ENCODE data around the gene TMEM253.

The TMEM253 gene

DNA sequence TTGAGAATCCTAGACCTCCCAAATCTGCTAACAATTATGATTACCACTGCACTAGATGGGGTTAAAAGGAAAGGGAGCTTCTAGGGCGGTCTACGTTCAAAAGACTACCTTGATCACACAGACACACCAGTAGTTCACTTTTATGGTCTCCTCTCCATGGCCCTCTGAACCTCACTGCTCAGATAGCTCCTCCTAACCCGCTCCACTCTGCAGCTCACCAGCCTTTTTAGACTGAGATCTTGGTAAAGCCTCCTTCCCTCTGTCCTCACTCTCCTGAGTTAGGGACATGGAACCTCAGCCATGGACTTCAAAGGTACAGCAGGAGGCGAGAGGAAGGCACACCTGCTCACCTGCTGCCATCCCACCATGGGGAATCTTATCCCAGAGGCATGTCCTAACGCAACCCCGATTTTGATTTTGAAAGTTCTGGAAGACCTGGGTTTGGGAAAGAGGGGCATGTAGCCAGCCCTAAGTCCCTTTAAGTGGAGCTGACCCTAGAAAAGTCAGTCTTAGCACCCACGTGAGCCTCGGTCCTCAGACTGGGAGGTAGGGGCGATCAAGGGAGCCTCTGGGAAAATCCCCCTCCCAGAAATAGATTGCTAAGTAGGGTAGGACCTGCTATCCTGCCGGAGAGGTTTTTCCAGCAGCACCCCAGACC lies 3.8 kb upstream of the TMEM253 start:
- peak overlapping the region; percentile 53; the same call in 1 of the 2 replicates for H3K4me3 ChIP-seq
- H3K9me3 ChIP-seq (ENCODE audit: low read depth, low read length): no peaks in the 10 kb centered on the region
- no peak for TF ChIP-seq FOXP2 (optimal IDR thresholded peaks at IDR 0.05; ENCODE audit: control extremely low read depth, extremely low read length, insufficient read depth)
- no peak for TF ChIP-seq POLR2AphosphoS5 (IDR thresholded peaks at IDR 0.05; ENCODE audit: borderline replicate concordance, low read depth, low read length)
- TF ChIP-seq EZH2 (IDR thresholded peaks at IDR 0.05): no peak
- peaks cover 12% of the 10 kb centered on the region; the same call in 1 of the 2 replicates for H3K36me3 ChIP-seq (ENCODE audit: insufficient read depth, low read length)
- DNase-seq (ENCODE audit: low read depth, low spot score): no peak
- H3K27ac ChIP-seq: peak overlapping the region; percentile 81
- H3K9ac ChIP-seq (ENCODE audit: insufficient read length): no peak overlapping the region

DNA sequence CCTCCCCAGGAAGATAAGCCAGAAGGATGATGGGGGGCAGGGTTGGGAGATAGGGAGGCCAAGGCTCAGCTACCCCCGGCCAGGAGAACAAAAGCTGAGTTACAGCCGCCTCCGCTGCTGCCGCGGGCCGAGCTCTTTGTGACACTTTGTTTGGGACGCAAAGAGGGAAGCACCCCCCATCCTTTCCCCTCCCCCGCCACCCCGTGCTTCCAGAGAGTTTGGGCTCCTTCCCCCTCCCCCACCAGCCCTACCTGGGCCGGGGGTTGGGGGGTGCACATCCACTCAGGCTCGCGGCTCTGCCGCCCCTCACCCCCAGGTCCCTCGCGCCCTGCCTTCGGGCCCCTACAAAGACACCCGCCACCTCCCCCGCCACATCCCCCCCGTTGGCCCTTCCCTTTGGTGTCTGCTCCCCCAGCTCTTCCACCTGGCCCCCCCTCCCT lies 3.2 kb upstream of the TMEM253 start:
- no peaks in the 10 kb centered on the region for H3K9me3 ChIP-seq (ENCODE audit: low read depth, low read length)
- TF ChIP-seq EZH2 (IDR thresholded peaks at IDR 0.05): no peak
- TF ChIP-seq FOXP2 (optimal IDR thresholded peaks at IDR 0.05; ENCODE audit: control extremely low read depth, extremely low read length, insufficient read depth): no peak
- no peak for TF ChIP-seq POLR2AphosphoS5 (IDR thresholded peaks at IDR 0.05; ENCODE audit: borderline replicate concordance, low read depth, low read length)
- H3K9ac ChIP-seq (ENCODE audit: insufficient read length): no peak overlapping the region
- no peak for DNase-seq (ENCODE audit: low read depth, low spot score)
- H3K27ac ChIP-seq: peak overlapping the region; percentile 81; the same call in 1 of the 2 replicates
- peaks cover 7% of the 10 kb centered on the region; the same call in 1 of the 2 replicates for H3K36me3 ChIP-seq (ENCODE audit: insufficient read depth, low read length)
- H3K4me3 ChIP-seq: peak overlapping the region; percentile 53; the same call in 1 of the 2 replicates

DNA sequence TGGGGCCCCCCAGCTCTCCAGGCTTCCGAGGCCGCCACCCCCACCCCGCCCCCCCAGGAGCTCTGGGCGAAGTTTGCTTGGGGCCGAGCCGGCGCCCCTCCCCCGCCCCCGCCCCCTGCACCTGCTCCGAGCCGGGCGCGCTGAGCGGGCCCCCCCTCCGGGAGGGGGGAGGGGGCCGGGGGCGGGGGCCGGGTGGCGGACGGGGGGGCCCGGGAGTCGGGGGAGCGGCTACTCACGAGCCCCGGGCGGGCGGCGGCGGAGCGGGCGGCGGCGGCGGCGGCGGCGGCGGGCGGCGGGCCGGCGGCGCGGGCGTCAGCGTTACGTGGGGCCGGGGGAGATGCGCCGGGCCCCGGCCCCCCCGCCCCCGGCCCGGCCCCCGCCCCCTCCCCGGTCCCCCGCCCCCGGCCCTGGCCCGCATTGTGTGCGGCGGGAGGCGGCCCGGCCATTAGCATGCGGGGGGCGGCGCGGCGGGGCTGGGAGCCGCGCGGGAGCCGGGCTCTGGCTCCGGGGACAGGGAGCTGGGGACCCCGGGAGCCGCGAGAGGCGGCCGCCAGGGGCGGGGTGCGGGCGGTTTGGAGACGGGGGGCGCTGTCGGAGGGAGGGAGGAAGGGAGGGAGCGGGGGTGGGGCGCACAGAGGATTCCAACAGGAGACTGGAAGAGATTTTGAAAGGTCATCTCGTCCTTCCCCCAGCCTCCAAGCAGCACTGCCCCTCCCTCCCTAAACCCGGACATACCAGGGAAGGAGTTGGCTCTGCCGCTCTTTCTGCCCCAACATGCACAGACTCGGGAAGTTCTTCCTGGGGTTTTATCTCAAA lies 2.6 kb upstream of the TMEM253 start, which contains the start of gene ZNF219:
Gene ZNF219 (minus strand): TSS at position 580 of the 816 bp plus-strand sequence. CDS start 5,064 bp downstream, outside the sequence.
- Histone ChIP-seq H3K27ac (peak within 1 kb of the TSS; percentile 81), H3K36me3 (ENCODE audit: insufficient read depth, low read length) (peaks cover under 1% of the 10 kb centered on the region; the same call in 1 of the 2 replicates), H3K4me3 (peak within 1 kb of the TSS; percentile 76), H3K9me3 (ENCODE audit: low read depth, low read length) (no peaks in the 10 kb centered on the region), H3K9ac (ENCODE audit: insufficient read length) (peak within 1 kb of the TSS; percentile 68)
- DNase-seq (ENCODE audit: low read depth, low spot score): no peak
- TF ChIP-seq POLR2AphosphoS5 (IDR thresholded peaks at IDR 0.05; ENCODE audit: borderline replicate concordance, low read depth, low read length): peak; percentile 50
- no peak for TF ChIP-seq EZH2 (IDR thresholded peaks at IDR 0.05)
- no peak for TF ChIP-seq FOXP2 (optimal IDR thresholded peaks at IDR 0.05; ENCODE audit: control extremely low read depth, extremely low read length, insufficient read depth)

GRCh38 chr14:21098892-21099595 lies 1.8 kb upstream of the TMEM253 start:
- Histone ChIP-seq H3K9ac (ENCODE audit: insufficient read length) (peak overlapping the region; percentile 68), H3K36me3 (ENCODE audit: insufficient read depth, low read length) (no peaks in the 10 kb centered on the region), H3K27ac (peak overlapping the region; percentile 25), H3K4me3 (peak overlapping the region; percentile 76), H3K9me3 (ENCODE audit: low read depth, low read length) (no peaks in the 10 kb centered on the region)
- TF ChIP-seq FOXP2 (optimal IDR thresholded peaks at IDR 0.05; ENCODE audit: control extremely low read depth, extremely low read length, insufficient read depth) (no peak), POLR2AphosphoS5 (IDR thresholded peaks at IDR 0.05; ENCODE audit: borderline replicate concordance, low read depth, low read length) (no peak), EZH2 (IDR thresholded peaks at IDR 0.05) (no peak)
- DNase-seq (ENCODE audit: low read depth, low spot score): no peak

DNA sequence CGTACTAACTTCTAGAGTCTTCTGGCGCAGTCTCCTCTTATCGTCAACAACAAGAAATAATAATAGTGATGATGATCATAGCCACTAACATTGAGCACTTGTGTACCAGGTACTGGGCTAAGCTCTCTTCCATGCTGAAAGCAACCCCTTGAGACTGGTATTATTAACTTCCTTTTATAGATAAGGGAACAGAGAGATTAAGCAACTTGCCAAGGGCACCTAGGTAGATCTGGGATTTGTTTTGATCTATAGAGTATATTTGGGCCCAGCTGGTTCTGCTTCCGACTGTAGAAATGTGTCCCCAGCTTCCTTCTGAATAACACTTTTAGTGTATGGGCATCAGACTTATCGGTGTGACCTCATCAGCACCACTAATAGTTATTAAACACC lies 1.3 kb upstream of the TMEM253 start:
- DNase-seq (ENCODE audit: low read depth, low spot score): no peak
- Histone ChIP-seq H3K27ac (no peak overlapping the region), H3K36me3 (ENCODE audit: insufficient read depth, low read length) (no peaks in the 10 kb centered on the region), H3K9me3 (ENCODE audit: low read depth, low read length) (no peaks in the 10 kb centered on the region), H3K9ac (ENCODE audit: insufficient read length) (peak overlapping the region; percentile 68), H3K4me3 (peak overlapping the region; percentile 76)
- TF ChIP-seq EZH2 (IDR thresholded peaks at IDR 0.05) (no peak), FOXP2 (optimal IDR thresholded peaks at IDR 0.05; ENCODE audit: control extremely low read depth, extremely low read length, insufficient read depth) (no peak), POLR2AphosphoS5 (IDR thresholded peaks at IDR 0.05; ENCODE audit: borderline replicate concordance, low read depth, low read length) (no peak)

- no peak for DNase-seq (ENCODE audit: low read depth, low spot score)
- Histone ChIP-seq H3K9ac (ENCODE audit: insufficient read length) (no peak overlapping the region), H3K36me3 (ENCODE audit: insufficient read depth, low read length) (no peaks in the 10 kb centered on the region), H3K27ac (no peak overlapping the region), H3K9me3 (ENCODE audit: low read depth, low read length) (no peaks in the 10 kb centered on the region), H3K4me3 (no peak overlapping the region)
- TF ChIP-seq FOXP2 (optimal IDR thresholded peaks at IDR 0.05; ENCODE audit: control extremely low read depth, extremely low read length, insufficient read depth) (no peak), POLR2AphosphoS5 (IDR thresholded peaks at IDR 0.05; ENCODE audit: borderline replicate concordance, low read depth, low read length) (no peak), EZH2 (IDR thresholded peaks at IDR 0.05) (no peak)
Observed at GRCh38 chr14:21101802-21102413, 1.0 kb downstream of the TMEM253 start.

- DNase-seq (ENCODE audit: low read depth, low spot score): no peak
- Histone ChIP-seq H3K9me3 (ENCODE audit: low read depth, low read length) (no peaks in the 10 kb centered on the region), H3K9ac (ENCODE audit: insufficient read length) (peak overlapping the region; percentile 94), H3K4me3 (peak overlapping the region; percentile 86), H3K27ac (no peak overlapping the region), H3K36me3 (ENCODE audit: insufficient read depth, low read length) (no peaks in the 10 kb centered on the region)
- TF ChIP-seq POLR2AphosphoS5 (IDR thresholded peaks at IDR 0.05; ENCODE audit: borderline replicate concordance, low read depth, low read length) (no peak), EZH2 (IDR thresholded peaks at IDR 0.05) (no peak), FOXP2 (optimal IDR thresholded peaks at IDR 0.05; ENCODE audit: control extremely low read depth, extremely low read length, insufficient read depth) (no peak)
Observed at GRCh38 chr14:21102521-21103410, 1.9 kb downstream of the TMEM253 start.

Data from SK-N-MC (cell line).